Stimulated activated CD8-positive, alpha-beta memory T cell treated with anti-CD3 and anti-CD28 coated beads, Interleukin-7, amount 100 ng/mL, for 4 hours (primary cell): ENCODE results near the gene C16orf54.
"Not testable (repeated sequence)": the region's sequence is repeated elsewhere in the genome, so short reads cannot be mapped to it uniquely, and the experiment has no call there.

Source experiments
- DNase-seq, 2 donors: peaks; one replicate each; pipeline ENCODE4 v3.0.0-alpha.2; 2020; ENCODE audit warnings: low read depth in 2 of 2

The C16orf54 gene

GRCh38 chr16:29745853-29746345 is at the start of gene C16orf54:
Gene C16orf54, minus strand, starts transcription at chr16:29745990. Its CDS starts 1,039 bp downstream, at chr16:29744951.
- DNase-seq, result peak; percentile 83

GRCh38 chr16:29794231-29794710 is 48.5 kb upstream of the C16orf54 start:
- DNase-seq, result no peak

- DNase-seq, result not testable (repeated sequence)
Observed at GRCh38 chr16:29793153-29793552, 47.4 kb upstream of the C16orf54 start.

- no peak for DNase-seq
Observed at GRCh38 chr16:29791845-29792807, 46.3 kb upstream of the C16orf54 start.

- no peak for DNase-seq
Observed at GRCh38 chr16:29790949-29791844, 45.4 kb upstream of the C16orf54 start.

- DNase-seq, result peak; percentile 99 to 100
Observed at GRCh38 chr16:29790183-29790948, 44.6 kb upstream of the C16orf54 start, which contains the start of gene KIF22. Gene KIF22, plus strand, starts transcription at chr16:29790751. Its CDS starts 9 bp downstream, at chr16:29790760.

GRCh38 chr16:29789775-29790182 is 44.0 kb upstream of the C16orf54 start:
- DNase-seq, result no peak

GRCh38 chr16:29787155-29787554 is 41.4 kb upstream of the C16orf54 start:
- DNase-seq, result not testable (repeated sequence)

GRCh38 chr16:29784901-29785500 is 39.2 kb upstream of the C16orf54 start:
- peak; percentile 43 to 64 for DNase-seq

GRCh38 chr16:29784157-29784556 is 38.4 kb upstream of the C16orf54 start:
- no peak for DNase-seq

- not testable (repeated sequence) for DNase-seq
Observed at GRCh38 chr16:29783094-29783953, 37.5 kb upstream of the C16orf54 start.

GRCh38 chr16:29779474-29779873 is 33.7 kb upstream of the C16orf54 start:
- DNase-seq, result no peak

GRCh38 chr16:29777576-29778350 is 32.0 kb upstream of the C16orf54 start, which contains the start of gene ZG16:
Gene ZG16, plus strand, starts transcription at chr16:29778256. Its CDS starts 1,011 bp downstream, at chr16:29779267.
- DNase-seq, result no peak

- no peak for DNase-seq
Observed at GRCh38 chr16:29775742-29776408, 30.1 kb upstream of the C16orf54 start.

GRCh38 chr16:29774730-29775129 is 28.9 kb upstream of the C16orf54 start:
- DNase-seq, result no peak

- not testable (repeated sequence) for DNase-seq
Observed at GRCh38 chr16:29772330-29772729, 26.5 kb upstream of the C16orf54 start.

GRCh38 chr16:29770250-29770929 is 24.6 kb upstream of the C16orf54 start:
- DNase-seq, result no peak
